OCI-LY7 (cell line): ENCODE results near the gene ASAP3. TPM values are rescaled to one million over a fixed set of nuclear protein-coding genes. Genes with fewer than 3 reads are reported as not detected.

ENCODE experiments used
- BruUV-seq: library from RNA; stranded (reverse); fragments of 400-500 nt; replicated peaks from 2 replicates; lab custom pipeline; 2021; lab: Mats Ljungman, UMichigan
- CTCF ChIA-PET: fragments of 300-600 bp; sonication (Branson Sonifier 250); formaldehyde crosslinking; loops from one replicate; lab custom pipeline; 2022; ENCODE audit warnings: antibody characterized with exemption; ENCODE audit not compliant: unreplicated experiment; lab: Charles Lee
- POLR2A ChIA-PET: fragments of 300-600 bp; sonication (Branson Sonifier 250); formaldehyde crosslinking; loops from one replicate; lab custom pipeline; 2022; ENCODE audit warnings: antibody characterized with exemption; lab: Charles Lee
- DNase-seq: peaks from one replicate; pipeline ENCODE4 v3.0.0-alpha.2; 2015; ENCODE audit warnings: low spot score
- H2AFZ ChIP-seq: fragments of 200-600 bp; sonication (generic), shearing (Covaris generic); 2 replicates; pipeline ENCODE4 v1.6.1; 2014; ENCODE audit warnings: mild to moderate bottlenecking, antibody characterized with exemption, low read length, moderate library complexity
- H3K27ac ChIP-seq: fragments of 200-600 bp; sonication (generic); 2 replicates; pipeline ENCODE4 v1.5.1; 2014; ENCODE audit warnings: mixed run types, low read depth, mild to moderate bottlenecking, moderate library complexity, low read length, inconsistent platforms; ENCODE audit not compliant: poor library complexity, severe bottlenecking
- H3K36me3 ChIP-seq: fragments of 200-600 bp; sonication (generic); 2 replicates; pipeline ENCODE4 v1.6.1; 2014; ENCODE audit warnings: mild to moderate bottlenecking, antibody characterized with exemption, low read length, moderate library complexity, mixed read lengths; ENCODE audit not compliant: insufficient read depth
- H3K4me1 ChIP-seq: fragments of 200-600 bp; sonication (generic); 2 replicates; pipeline ENCODE4 v1.5.1; 2014; ENCODE audit warnings: mild to moderate bottlenecking, low read length; ENCODE audit not compliant: insufficient read depth, poor library complexity, severe bottlenecking
- H3K4me2 ChIP-seq: fragments of 200-600 bp; sonication (generic); 2 replicates; pipeline ENCODE4 v1.6.1; 2014; ENCODE audit warnings: mild to moderate bottlenecking, low read length
- H3K4me3 ChIP-seq: fragments of 200-600 bp; sonication (generic); 2 replicates; pipeline ENCODE4 v1.5.1; 2014; ENCODE audit warnings: mild to moderate bottlenecking, low read depth, low read length; ENCODE audit not compliant: poor library complexity, severe bottlenecking
- H3K79me2 ChIP-seq: fragments of 200-600 bp; sonication (generic); 2 replicates; pipeline ENCODE4 v1.6.1; 2016; ENCODE audit warnings: low read depth, mild to moderate bottlenecking, low read length, moderate library complexity, mixed read lengths; ENCODE audit not compliant: insufficient read depth
- H3K9me2 ChIP-seq: fragments of 200-600 bp; sonication (generic); 2 replicates; pipeline ENCODE4 v1.6.1; 2016; ENCODE audit warnings: mild to moderate bottlenecking, low read length, mixed read lengths; ENCODE audit not compliant: insufficient read depth
- H3K9me3 ChIP-seq: fragments of 200-600 bp; sonication (generic); 2 replicates; pipeline ENCODE4 v1.6.1; 2014; ENCODE audit warnings: mild to moderate bottlenecking, mixed run types, low read length, mixed read lengths
- H4K20me1 ChIP-seq: fragments of 200-600 bp; sonication (generic); 2 replicates; pipeline ENCODE4 v1.6.1; 2014; ENCODE audit warnings: mild to moderate bottlenecking, antibody characterized with exemption, low read length, moderate library complexity, mixed read lengths; ENCODE audit not compliant: insufficient read depth
- CTCF ChIP-seq: fragments of 200-600 bp; sonication (generic); conservative IDR thresholded peaks from 2 replicates; pipeline ENCODE4 v1.5.1; 2014; ENCODE audit warnings: mild to moderate bottlenecking, antibody characterized with exemption, low read length, moderate library complexity, mixed read lengths
- EZH2phosphoT487 ChIP-seq: fragments of 200-600 bp; sonication (generic); IDR thresholded peaks from 2 replicates; pipeline ENCODE4 v1.6.1; 2018; ENCODE audit warnings: low read depth, borderline replicate concordance, mild to moderate bottlenecking, mixed run types, antibody characterized with exemption, low read length, moderate library complexity, mixed read lengths
- intact Hi-C: fragments of 100-400 bp; cut with micrococcal nuclease; formaldehyde crosslinking; loops from one replicate; pipeline ENCODE4 v1.10.0; 2022; ENCODE audit not compliant: unreplicated experiment
- total RNA-seq, 2 experiments: library from RNA; depleted of rRNA in 1 of 2; stranded (reverse); fragments of >200 nt in 1 of 2; shearing (Covaris generic) in 1 of 2; gene quantifications; 2 replicates each; pipeline ENCODE4 v1.2.3, GENCODE V29; 2014 to 2022

Gene ASAP3
- total RNA-seq, 2 experiments from 2014 or later: 5.9 to 14.9 TPM

- Histone ChIP-seq H3K4me3 (no peak overlapping the region), H4K20me1 (no peaks in the 10 kb centered on the region), H3K27ac (no peak overlapping the region), H3K9me2 (no peaks in the 10 kb centered on the region), H3K9me3 (no peaks in the 10 kb centered on the region), H3K36me3 (no peaks in the 10 kb centered on the region), H3K79me2 (no peaks in the 10 kb centered on the region), H2AFZ (no peak overlapping the region), H3K4me1 (no peaks in the 10 kb centered on the region), H3K4me2 (no peak overlapping the region)
- TF ChIP-seq EZH2phosphoT487: no peak
- TF ChIP-seq CTCF: no peak
- ChIA-PET POLR2A (no interaction called here), CTCF (no interaction called here)
- BruUV-seq: no TSS peak
- intact Hi-C loops: no loop called here
- DNase-seq: no peak
These were observed 90.3 kb downstream of the ASAP3 start for GRCh38 chr1:23393706-23394105.

DNA sequence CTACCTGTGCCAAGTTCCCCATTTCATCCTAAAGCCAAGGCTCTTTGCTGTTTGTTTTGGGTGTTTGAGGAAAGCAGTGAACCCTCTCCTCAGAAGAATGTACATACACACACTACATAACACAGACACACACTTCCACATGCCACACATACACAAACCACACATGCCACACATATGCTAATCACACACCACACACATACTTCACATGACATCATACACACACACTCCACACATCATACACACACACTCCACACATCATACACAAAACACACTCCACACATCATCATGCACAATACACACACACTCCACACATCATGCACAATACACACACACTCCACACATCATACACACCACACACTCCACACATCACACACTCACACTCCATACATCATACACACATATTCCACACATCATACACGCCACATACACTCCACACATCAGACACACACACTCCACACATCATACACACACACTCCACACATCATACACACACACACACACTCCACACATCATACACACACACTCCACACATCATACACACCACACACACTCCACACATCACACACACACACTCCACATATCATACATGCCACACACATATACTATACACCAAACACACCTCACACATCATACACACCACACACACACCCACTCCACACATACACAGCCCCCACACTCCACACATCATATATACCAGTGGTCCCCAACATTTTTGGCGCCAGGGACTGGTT is 91.7 kb downstream of the ASAP3 start:
- no peaks in the 10 kb centered on the region for H3K9me2 ChIP-seq
- TF ChIP-seq EZH2phosphoT487 (no peak), CTCF (no peak)
- no peak overlapping the region for H3K4me3 ChIP-seq
- no peak overlapping the region for H3K4me2 ChIP-seq
- ChIA-PET POLR2A (no interaction called here), CTCF (no interaction called here)
- H3K79me2 ChIP-seq: no peaks in the 10 kb centered on the region
- no peaks in the 10 kb centered on the region for H3K36me3 ChIP-seq
- no peak for DNase-seq
- H2AFZ ChIP-seq: no peak overlapping the region
- no peak overlapping the region for H3K27ac ChIP-seq
- no peaks in the 10 kb centered on the region for H3K9me3 ChIP-seq
- intact Hi-C loops: no loop called here
- no TSS peak for BruUV-seq
- no peaks in the 10 kb centered on the region for H4K20me1 ChIP-seq
- no peaks in the 10 kb centered on the region for H3K4me1 ChIP-seq

DNA sequence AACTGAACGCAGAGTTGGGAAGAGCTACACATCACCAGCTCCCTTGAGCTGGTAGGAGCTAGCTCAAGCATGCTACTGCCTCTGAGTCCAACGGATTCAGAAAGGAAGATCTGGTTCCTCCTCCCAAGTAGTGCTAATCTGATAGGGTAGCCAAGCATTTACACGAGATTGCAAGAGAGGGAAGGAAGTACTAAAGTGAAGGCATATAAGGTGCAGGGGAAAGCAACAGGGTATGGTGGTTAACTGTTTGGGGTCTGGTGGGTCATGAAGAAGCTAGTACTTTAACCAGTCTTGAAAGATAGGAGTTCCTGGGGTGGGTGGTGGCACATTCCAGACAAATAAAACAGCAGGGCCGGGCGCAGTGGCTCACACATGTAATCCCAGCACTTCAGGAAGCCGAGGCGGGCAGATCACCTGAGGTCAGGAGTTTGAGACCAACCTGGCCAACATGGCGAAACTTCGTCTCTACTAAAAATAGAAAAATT is 94.1 kb downstream of the ASAP3 start:
- Histone ChIP-seq H3K9me3 (no peaks in the 10 kb centered on the region), H3K9me2 (no peaks in the 10 kb centered on the region), H3K36me3 (no peaks in the 10 kb centered on the region), H3K4me3 (no peak overlapping the region), H3K27ac (no peak overlapping the region), H3K4me1 (no peaks in the 10 kb centered on the region), H3K79me2 (no peaks in the 10 kb centered on the region), H4K20me1 (no peaks in the 10 kb centered on the region), H3K4me2 (no peak overlapping the region), H2AFZ (no peak overlapping the region)
- intact Hi-C loops: no loop called here
- no peak for DNase-seq
- POLR2A ChIA-PET: no interaction called here
- TF ChIP-seq CTCF: no peak
- TF ChIP-seq EZH2phosphoT487: no peak
- BruUV-seq: no TSS peak
- CTCF ChIA-PET: no interaction called here
